ENCODE results near the gene ZBTB40. TPM values are rescaled to one million over a fixed set of nuclear protein-coding genes. Genes with fewer than 3 reads are reported as not detected.

ZBTB40 gene
- total RNA-seq, 4 donors from 2014 or later, result 12.0 to 17.3 (median 12.5) TPM

GRCh38 chr1:22454476-22455056 lies 2.9 kb downstream of the ZBTB40 start:
- TF ChIP-seq POLR2A (IDR thresholded peaks at IDR 0.05) (no peak), CTCF (IDR thresholded peaks at IDR 0.05 in 4 of 5, conservative IDR thresholded peaks at IDR 0.05 in 1 of 5) (no peak)
- DNase-seq (no peak), ATAC-seq (no peak)
- no peak overlapping the region for H3K4me3 ChIP-seq
- in situ Hi-C loops (cut with MboI; ENCODE audit: low sequenced_read_pairs in 4 of 4), result no loop called here
- no peaks in the 10 kb centered on the region for H3K9me3 ChIP-seq
- H3K4me1 ChIP-seq, result peaks cover 36 to 40% of the 10 kb centered on the region in 2 donors
- H3K36me3 ChIP-seq, result no peaks in the 10 kb centered on the region
- H3K27me3 ChIP-seq, result no peaks in the 10 kb centered on the region
- H3K27ac ChIP-seq, result no peak overlapping the region
- intact Hi-C loops (cut with DNase I; ENCODE audit: low total_unique reads), result no loop called here

GRCh38 chr1:22457345-22457744 lies 5.7 kb downstream of the ZBTB40 start:
- in situ Hi-C loops (cut with MboI; ENCODE audit: low sequenced_read_pairs in 4 of 4), result no loop called here

GRCh38 chr1:22457836-22458235 lies 6.2 kb downstream of the ZBTB40 start:
- Histone ChIP-seq H3K27ac (no peak overlapping the region), H3K36me3 (no peaks in the 10 kb centered on the region), H3K4me3 (no peak overlapping the region), H3K27me3 (no peaks in the 10 kb centered on the region), H3K9me3 (no peaks in the 10 kb centered on the region), H3K4me1 (peaks cover 37 to 49% of the 10 kb centered on the region in 2 donors)
- TF ChIP-seq CTCF (IDR thresholded peaks at IDR 0.05 in 4 of 5, conservative IDR thresholded peaks at IDR 0.05 in 1 of 5), result no peak
- no peak for TF ChIP-seq POLR2A (IDR thresholded peaks at IDR 0.05)
- intact Hi-C loops (cut with DNase I; ENCODE audit: low total_unique reads), result no loop called here
- in situ Hi-C loops (cut with MboI; ENCODE audit: low sequenced_read_pairs in 4 of 4), result no loop called here
- ATAC-seq (peak in 1 of 2 donors; percentile 55), DNase-seq (no peak)

More at GRCh38 chr1:22457345-22457744, 5.7 kb downstream of the ZBTB40 start:
- no peak for DNase-seq
- H3K4me1 ChIP-seq, result peaks cover 41 to 49% of the 10 kb centered on the region in 2 donors
- no peaks in the 10 kb centered on the region for H3K27me3 ChIP-seq
- no peak for ATAC-seq
- no peak overlapping the region for H3K4me3 ChIP-seq
- TF ChIP-seq CTCF (IDR thresholded peaks at IDR 0.05 in 4 of 5, conservative IDR thresholded peaks at IDR 0.05 in 1 of 5) (no peak), POLR2A (IDR thresholded peaks at IDR 0.05) (no peak)
- H3K36me3 ChIP-seq, result no peaks in the 10 kb centered on the region
- H3K9me3 ChIP-seq, result no peaks in the 10 kb centered on the region
- no peak overlapping the region for H3K27ac ChIP-seq
- intact Hi-C loops (cut with DNase I; ENCODE audit: low total_unique reads), result no loop called here

GRCh38 chr1:22461100-22461499 lies 9.4 kb downstream of the ZBTB40 start:
- Histone ChIP-seq H3K9me3 (no peaks in the 10 kb centered on the region), H3K4me1 (peaks cover 30 to 38% of the 10 kb centered on the region in 2 donors), H3K36me3 (no peaks in the 10 kb centered on the region), H3K27ac (no peak overlapping the region), H3K27me3 (no peaks in the 10 kb centered on the region), H3K4me3 (no peak overlapping the region)
- no peak for ATAC-seq
- TF ChIP-seq CTCF (IDR thresholded peaks at IDR 0.05 in 4 of 5, conservative IDR thresholded peaks at IDR 0.05 in 1 of 5) (no peak), POLR2A (IDR thresholded peaks at IDR 0.05) (no peak)
- DNase-seq, result no peak
- intact Hi-C loops (cut with DNase I; ENCODE audit: low total_unique reads), result no loop called here
- in situ Hi-C loops (cut with MboI; ENCODE audit: low sequenced_read_pairs in 4 of 4), result no loop called here

All from gastrocnemius medialis (tissue), 4 donors.